ENCODE measurements around the gene GGN.

DNA sequence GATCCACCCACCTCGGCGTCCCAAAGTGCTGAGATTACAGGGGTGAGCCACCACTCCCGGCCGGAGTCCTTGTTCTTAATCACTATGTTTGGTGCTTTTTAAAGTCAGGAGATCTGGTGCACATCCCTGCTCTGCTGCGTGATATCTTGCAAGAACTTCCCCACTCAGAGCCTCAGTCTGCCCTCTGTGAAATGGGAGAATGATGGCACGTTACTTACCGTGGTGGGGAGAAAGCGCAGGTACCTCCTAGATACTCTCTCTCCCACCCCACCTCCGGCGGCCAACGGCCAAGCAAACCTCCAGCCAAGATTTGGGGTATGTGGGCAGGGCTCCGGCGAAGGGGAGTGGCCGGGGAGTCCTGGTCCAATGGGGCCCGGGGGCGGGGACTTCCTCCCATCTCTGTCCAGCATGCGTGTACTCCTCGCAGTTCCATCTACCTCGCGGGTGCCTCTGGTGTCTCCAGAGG lies 45.5 kb upstream of the GGN start, which contains the start of gene RYR1:
- TF ChIP-seq YY1 (IDR thresholded peaks at IDR 0.05; ENCODE audit: insufficient read depth, insufficient read length) = no peak
- TF ChIP-seq ZNF274 (IDR thresholded peaks at IDR 0.05; ENCODE audit: low read depth, low read length) = no peak
